ENCODE measurements around the gene E2F6. TPM values are rescaled to one million over a fixed set of nuclear protein-coding genes. Genes with fewer than 3 reads are reported as not detected.
A peak's percentile ranks its signal among the peaks of the same experiment; 100 is the strongest.

Gene E2F6
- total RNA-seq, 1 donor from 2014 or later = 22.9 TPM

DNA sequence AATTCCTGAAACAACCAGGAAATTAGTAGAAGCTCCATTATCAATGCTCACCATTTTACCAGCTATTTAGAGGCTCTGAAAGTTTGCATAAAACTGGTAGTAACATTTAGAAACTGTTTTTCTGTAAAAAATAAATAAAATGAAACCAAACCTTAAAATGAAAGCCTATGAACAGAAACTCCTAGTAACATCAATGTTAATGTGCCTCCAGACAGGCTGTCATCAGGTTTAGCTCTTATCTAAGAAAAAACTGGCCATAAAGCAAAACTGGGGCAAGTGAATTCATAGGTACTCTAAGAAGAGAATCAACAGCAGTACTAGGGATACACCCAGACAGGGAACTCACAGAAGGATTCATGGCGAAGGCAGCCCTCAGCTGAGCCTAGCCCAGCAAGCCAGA is 8.0 kb downstream of the E2F6 start:
- no peak overlapping the region for H3K27ac Mint-ChIP-seq

DNA sequence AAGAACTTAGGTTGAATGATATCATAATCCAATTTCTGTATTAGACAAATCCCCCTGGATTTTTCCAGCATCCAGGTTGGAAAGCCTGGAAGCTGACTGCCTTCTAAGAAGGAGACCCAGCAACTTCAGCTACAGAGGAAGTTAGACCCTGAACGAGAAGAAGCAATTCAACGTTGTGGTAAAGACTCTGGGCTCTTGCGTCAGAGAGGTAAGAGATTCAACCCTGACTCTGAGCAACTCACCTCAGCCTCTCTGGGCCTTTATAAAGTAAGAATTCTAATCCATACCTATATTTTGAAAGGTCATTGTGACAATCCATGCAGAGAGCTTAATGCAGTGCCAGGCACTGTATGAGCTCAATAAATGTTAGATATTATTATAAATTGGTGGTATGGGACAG is 9.7 kb downstream of the E2F6 start:
- TF ChIP-seq, protein P1, sequence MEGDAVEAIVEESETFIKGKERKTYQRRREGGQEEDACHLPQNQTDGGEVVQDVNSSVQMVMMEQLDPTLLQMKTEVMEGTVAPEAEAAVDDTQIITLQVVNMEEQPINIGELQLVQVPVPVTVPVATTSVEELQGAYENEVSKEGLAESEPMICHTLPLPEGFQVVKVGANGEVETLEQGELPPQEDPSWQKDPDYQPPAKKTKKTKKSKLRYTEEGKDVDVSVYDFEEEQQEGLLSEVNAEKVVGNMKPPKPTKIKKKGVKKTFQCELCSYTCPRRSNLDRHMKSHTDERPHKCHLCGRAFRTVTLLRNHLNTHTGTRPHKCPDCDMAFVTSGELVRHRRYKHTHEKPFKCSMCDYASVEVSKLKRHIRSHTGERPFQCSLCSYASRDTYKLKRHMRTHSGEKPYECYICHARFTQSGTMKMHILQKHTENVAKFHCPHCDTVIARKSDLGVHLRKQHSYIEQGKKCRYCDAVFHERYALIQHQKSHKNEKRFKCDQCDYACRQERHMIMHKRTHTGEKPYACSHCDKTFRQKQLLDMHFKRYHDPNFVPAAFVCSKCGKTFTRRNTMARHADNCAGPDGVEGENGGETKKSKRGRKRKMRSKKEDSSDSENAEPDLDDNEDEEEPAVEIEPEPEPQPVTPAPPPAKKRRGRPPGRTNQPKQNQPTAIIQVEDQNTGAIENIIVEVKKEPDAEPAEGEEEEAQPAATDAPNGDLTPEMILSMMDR (IDR thresholded peaks at IDR 0.05; ENCODE audit: unreplicated experiment) = no peak
- Mint-ChIP-seq H3K36me3 (ENCODE audit: insufficient read depth) (peaks cover 5% of the 10 kb centered on the region), H3K4me1 (ENCODE audit: low read depth) (peaks cover 25% of the 10 kb centered on the region), H3K27me3 (no peaks in the 10 kb centered on the region), H3K4me3 (ENCODE audit: low read depth) (no peak overlapping the region), H3K27ac (no peak overlapping the region), H3K9me3 (ENCODE audit: low read depth) (no peaks in the 10 kb centered on the region)
- no peak for DNase-seq (ENCODE audit: low spot score, unreplicated experiment)

More for the DNA sequence above, 8.0 kb downstream of the E2F6 start:
- Mint-ChIP-seq H3K36me3 (ENCODE audit: insufficient read depth) (peaks cover 6% of the 10 kb centered on the region), H3K27me3 (no peaks in the 10 kb centered on the region), H3K4me3 (ENCODE audit: low read depth) (no peak overlapping the region), H3K4me1 (ENCODE audit: low read depth) (peaks cover 29% of the 10 kb centered on the region), H3K9me3 (ENCODE audit: low read depth) (no peaks in the 10 kb centered on the region)
- TF ChIP-seq, protein P1 (IDR thresholded peaks at IDR 0.05; ENCODE audit: unreplicated experiment) = no peak
- DNase-seq (ENCODE audit: low spot score, unreplicated experiment) = no peak

DNA sequence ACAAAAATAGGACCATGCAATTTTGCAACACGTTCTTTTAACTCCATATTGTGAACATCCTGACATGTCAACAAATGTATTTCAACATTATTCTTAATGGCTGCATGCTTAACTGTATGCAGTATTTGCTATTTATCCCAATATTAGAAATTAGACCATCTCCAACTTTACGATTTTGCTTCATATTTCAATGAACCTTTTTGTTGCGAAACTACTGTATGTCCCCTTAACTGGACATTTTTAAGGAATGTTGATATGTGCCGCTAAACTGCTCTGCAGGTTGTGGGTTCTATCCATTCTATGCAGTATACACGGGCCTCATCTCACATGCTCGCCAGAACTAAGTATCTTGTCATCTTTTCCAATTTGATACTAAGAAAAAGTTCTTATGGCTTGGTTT is 11.1 kb downstream of the E2F6 start:
- Mint-ChIP-seq H3K27me3 (no peaks in the 10 kb centered on the region), H3K4me3 (ENCODE audit: low read depth) (no peak overlapping the region), H3K36me3 (ENCODE audit: insufficient read depth) (peaks cover 5% of the 10 kb centered on the region), H3K9me3 (ENCODE audit: low read depth) (no peaks in the 10 kb centered on the region), H3K4me1 (ENCODE audit: low read depth) (peaks cover 20% of the 10 kb centered on the region), H3K27ac (no peak overlapping the region)
- no peak for DNase-seq (ENCODE audit: low spot score, unreplicated experiment)
- TF ChIP-seq, protein P1 (IDR thresholded peaks at IDR 0.05; ENCODE audit: unreplicated experiment) = no peak

DNA sequence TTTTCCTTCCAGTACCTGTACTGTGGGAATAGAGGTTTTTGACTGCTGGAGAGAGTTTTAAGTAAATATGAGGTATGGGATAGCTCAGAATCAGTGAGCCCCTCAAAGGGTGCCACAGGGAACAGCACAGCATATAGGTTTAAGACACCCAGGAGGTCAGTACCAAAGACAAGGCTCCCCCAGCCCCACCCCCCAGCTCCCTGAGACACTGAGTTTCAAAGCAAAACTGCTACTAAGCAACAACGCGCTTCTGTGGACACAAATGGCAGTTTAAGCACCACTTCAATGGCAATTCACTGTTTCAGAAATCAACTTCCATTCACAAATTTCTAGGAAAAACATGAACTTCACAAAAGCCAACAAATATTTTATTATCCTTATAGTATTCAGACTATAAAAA is 15.2 kb downstream of the E2F6 start:
- no peaks in the 10 kb centered on the region for H3K27me3 Mint-ChIP-seq
- H3K9me3 Mint-ChIP-seq (ENCODE audit: low read depth) = no peaks in the 10 kb centered on the region
- DNase-seq (ENCODE audit: low spot score, unreplicated experiment) = no peak
- H3K4me1 Mint-ChIP-seq (ENCODE audit: low read depth) = no peaks in the 10 kb centered on the region
- TF ChIP-seq, protein P1 (IDR thresholded peaks at IDR 0.05; ENCODE audit: unreplicated experiment) = no peak
- no peak overlapping the region for H3K27ac Mint-ChIP-seq
- H3K4me3 Mint-ChIP-seq (ENCODE audit: low read depth) = no peak overlapping the region
- H3K36me3 Mint-ChIP-seq (ENCODE audit: insufficient read depth) = peaks cover 10% of the 10 kb centered on the region

DNA sequence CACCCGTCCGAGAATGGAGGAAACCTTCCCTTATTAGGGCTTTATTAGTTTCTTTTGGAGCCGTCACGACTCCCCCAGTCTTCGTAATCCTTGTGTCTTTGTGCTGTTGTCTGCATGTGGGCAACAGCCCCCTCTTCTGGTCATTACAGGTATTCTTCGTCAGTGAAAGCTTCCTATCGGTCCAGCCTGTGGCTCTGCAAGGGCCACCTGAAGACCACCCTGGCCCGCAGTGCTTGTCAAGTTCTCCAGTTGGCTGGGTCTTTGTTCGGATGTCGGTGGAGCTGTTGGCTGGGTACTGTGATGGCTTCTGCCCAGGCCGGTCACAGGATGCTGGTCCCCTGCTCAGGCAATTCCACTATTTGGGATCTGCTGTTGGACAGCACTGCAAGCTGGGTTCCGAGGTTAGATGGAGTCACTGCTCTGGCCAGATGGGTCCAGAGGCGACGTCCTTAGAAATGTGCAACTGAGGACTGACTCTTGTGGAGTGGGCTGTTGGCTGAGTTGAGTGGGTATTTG is 19.2 kb downstream of the E2F6 start:
- no peaks in the 10 kb centered on the region for H3K27me3 Mint-ChIP-seq

More for the DNA sequence above, 19.2 kb downstream of the E2F6 start:
- TF ChIP-seq, protein P1 (IDR thresholded peaks at IDR 0.05; ENCODE audit: unreplicated experiment) = peak; percentile 87
- peak; percentile 56 for DNase-seq (ENCODE audit: low spot score, unreplicated experiment)
- Mint-ChIP-seq H3K9me3 (ENCODE audit: low read depth) (peaks cover 14% of the 10 kb centered on the region), H3K36me3 (ENCODE audit: insufficient read depth) (peaks cover 34% of the 10 kb centered on the region), H3K4me1 (ENCODE audit: low read depth) (no peaks in the 10 kb centered on the region), H3K27ac (no peak overlapping the region), H3K4me3 (ENCODE audit: low read depth) (no peak overlapping the region)

Measured in progenitor cell of endocrine pancreas (in vitro differentiated cells).